Hematopoietic multipotent progenitor cell (in vitro differentiated cells): ENCODE results near the gene PRODH. TPM values are rescaled to one million over a fixed set of nuclear protein-coding genes. Genes with fewer than 3 reads are reported as not detected.
"Not testable (repeated sequence)": the region's sequence is repeated elsewhere in the genome, so short reads cannot be mapped to it uniquely, and the experiment has no call there.

Source experiments
- DNase-seq, 3 donors: peaks; one replicate each; pipeline ENCODE4 v3.0.0-alpha.2; 2011 to 2015; ENCODE audit warnings: low read depth in 2 of 3, low spot score in 2 of 3
- total RNA-seq: library from RNA; depleted of rRNA; stranded (reverse); fragments of >200 nt; gene quantifications from one replicate; pipeline ENCODE4 v1.2.3, GENCODE V29; 2012

PRODH gene
- total RNA-seq, 1 donor = 4.0 TPM

DNA sequence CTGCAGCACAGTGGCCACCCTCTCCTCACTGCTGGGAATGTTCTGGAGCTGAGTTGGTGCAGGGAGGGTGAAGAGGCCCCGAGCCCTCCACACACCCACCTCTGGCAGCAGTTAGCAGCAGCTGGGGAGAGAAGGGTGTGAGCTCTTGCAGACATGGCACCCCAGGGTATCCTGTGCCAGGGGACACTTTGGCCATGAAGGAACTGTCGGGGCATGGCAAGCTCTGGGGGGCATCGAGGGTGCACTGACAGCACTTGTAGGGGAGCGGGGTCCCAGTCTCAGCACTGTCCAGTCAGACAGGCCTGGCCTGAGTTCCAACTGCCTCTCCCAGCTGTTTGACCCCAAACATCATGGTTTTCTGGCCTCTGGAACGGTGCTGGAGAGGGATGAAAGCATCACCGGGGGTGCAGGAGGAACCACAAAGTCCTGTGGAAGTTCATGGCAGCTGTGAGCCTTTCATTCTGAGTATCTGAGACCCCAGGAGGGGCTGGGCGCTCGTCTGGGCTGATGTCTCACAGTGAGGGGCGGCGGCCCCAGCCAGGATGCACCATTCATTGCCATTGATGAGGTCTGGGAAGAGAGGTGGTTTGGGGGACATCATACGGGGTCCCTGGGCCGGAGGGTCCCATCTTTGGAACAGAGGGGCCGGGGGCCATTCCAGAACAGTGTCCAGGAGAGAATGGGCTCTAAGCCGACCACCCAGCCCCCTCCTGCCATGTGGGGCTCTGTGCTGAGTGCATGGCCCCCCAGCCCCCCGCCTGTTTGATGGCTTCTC, 20.2 kb upstream of the PRODH start:
- DNase-seq = not testable (repeated sequence)

DNA sequence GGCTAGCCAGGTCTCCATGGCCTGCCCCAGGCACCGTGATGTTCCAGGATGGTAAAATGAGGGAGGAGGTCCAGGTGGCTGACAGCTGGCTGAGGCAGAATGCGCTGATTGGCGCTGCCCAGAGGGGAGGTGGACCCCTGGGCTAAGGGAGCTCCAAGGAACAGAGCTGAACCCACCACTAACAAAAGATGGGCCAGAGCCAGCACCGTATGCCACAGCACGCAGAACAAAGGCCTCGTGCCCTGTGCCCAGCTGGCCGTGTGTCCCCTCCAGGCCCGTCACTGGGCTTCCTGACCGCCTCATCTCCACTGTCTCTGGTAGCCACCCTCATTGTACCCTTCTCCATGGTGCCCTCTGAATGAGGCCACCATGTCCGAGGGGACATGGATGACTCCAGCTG, 19.6 kb upstream of the PRODH start:
- no peak for DNase-seq

GRCh38 chr22:18954990-18955571, 19.0 kb upstream of the PRODH start:
- no peak for DNase-seq

- peak in 2 of 3 donors; percentile 26 to 63 for DNase-seq
Measured at GRCh38 chr22:18954303-18954989, 18.4 kb upstream of the PRODH start.

GRCh38 chr22:18953128-18953527, 17.0 kb upstream of the PRODH start:
- not testable (repeated sequence) for DNase-seq

GRCh38 chr22:18952022-18952421, 15.9 kb upstream of the PRODH start:
- DNase-seq = no peak

DNA sequence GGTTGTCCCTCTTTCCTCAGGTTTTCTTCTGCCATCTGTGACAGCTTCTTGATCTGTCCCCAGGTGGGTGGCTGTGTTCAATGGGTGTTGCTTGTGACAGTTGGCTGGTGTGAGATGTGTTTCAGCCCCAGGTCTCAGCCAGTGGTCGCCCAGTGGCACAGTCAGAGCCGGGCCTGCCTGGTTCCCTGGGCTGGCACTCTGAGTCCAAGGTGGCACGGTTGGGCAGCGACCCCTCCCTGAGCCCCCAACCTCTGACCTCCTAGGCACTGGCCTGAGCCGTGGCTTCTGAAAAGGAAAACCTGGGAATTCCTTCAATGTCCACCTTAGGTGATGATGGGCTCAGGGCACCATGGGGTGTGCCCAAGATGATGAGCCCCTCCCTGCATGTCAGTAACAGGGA, 14.0 kb upstream of the PRODH start:
- DNase-seq = no peak

DNA sequence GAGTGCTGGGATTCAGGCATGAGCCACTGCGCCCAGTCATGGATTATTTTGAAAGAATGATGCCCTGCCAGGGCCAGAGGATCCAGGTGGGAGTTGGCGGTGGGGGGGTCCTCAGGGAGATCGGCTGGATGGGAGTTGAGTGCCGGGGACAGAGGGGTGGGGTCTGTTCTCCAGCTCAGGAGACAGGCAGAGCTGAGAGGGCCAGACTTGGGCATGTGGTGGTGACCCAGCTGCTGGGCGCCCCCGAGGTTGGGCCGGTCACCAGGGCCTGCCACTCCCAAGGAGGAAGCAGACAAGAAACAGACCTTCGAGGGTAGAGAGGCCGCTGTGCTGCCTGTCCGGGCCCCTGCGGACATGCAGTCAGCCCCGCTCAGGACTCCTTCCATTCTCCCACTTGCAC, 11.8 kb upstream of the PRODH start:
- no peak for DNase-seq

DNA sequence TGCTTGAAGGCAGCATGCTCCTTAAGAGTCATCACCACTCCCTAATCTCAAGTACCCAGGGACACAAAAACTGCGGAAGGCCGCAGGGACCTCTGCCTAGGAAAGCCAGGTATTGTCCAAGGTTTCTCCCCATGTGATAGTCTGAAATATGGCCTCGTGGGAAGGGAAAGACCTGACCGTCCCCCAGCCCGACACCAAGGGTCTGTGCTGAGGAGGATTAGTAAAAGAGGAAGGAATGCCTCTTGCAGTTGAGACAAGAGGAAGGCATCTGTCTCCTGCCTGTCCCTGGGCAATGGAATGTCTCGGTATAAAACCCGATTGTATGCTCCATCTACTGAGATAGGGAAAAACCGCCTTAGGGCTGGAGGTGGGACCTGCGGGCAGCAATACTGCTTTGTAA, 11.0 kb upstream of the PRODH start:
- not testable (repeated sequence) for DNase-seq

- DNase-seq = not testable (repeated sequence)
Measured at GRCh38 chr22:18938691-18939090, 2.6 kb upstream of the PRODH start.

GRCh38 chr22:18934688-18935087, 1.4 kb downstream of the PRODH start:
- DNase-seq = not testable (repeated sequence)

- no peak for DNase-seq
Measured at GRCh38 chr22:18933914-18934313, 2.2 kb downstream of the PRODH start.

GRCh38 chr22:18931905-18932652, 4.0 kb downstream of the PRODH start:
- no peak for DNase-seq

- no peak for DNase-seq
Measured at GRCh38 chr22:18929459-18929858, 6.6 kb downstream of the PRODH start.

DNA sequence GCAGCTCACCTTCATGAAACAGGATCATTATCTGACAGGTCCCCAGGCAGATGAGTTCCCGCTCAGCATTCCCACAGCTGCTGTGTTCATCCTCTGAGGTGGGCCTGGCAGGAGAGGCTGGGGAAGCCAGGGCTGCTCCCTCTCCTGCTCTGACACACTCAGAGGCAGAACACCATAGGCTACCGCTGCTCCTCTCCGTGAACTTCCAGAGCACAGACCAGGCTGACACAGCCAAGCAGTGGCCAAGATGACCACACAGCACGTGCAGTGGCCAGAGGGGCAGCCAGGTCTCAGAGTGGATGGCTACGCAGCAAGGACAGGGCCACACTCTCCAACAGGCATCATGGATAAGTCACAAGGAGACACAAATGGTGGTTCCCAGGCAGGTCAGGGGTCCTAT, 8.5 kb downstream of the PRODH start:
- DNase-seq = no peak

- no peak for DNase-seq
Measured at GRCh38 chr22:18927020-18927419, 9.1 kb downstream of the PRODH start.

DNA sequence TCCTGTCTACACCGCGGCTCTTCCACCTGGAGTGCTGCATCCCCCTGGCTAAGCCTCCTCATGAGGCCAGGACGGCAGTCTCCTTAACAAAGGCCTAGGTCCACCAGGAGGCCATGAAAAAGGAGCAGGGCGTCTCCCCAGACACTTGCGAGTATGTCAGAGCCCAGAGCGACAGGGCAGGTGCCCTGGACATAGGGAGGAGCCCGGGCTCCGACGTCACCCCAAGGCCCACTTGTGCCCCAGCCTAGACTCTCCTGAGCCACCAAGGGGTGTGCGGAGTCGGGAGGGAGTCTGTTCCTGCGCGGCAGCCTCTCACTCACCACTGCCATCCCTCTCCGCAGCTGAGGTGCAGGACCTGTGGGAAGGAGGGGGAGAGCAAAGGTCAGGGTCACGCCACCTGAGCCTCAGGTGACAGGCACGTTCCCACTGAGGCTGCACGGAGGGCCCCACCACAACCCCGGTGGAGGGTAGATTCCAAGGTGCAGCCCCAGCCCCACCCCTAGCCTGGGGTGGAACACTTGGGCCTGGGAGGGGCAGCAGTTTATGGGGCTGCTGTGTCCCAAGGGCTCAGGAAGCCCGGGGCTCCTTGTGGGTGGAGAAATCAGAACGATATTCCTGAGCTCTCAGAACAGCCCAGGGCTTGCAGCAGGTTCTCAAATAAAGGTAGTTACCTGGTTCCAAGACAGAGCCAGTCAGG, 10.6 kb downstream of the PRODH start:
- no peak for DNase-seq

DNA sequence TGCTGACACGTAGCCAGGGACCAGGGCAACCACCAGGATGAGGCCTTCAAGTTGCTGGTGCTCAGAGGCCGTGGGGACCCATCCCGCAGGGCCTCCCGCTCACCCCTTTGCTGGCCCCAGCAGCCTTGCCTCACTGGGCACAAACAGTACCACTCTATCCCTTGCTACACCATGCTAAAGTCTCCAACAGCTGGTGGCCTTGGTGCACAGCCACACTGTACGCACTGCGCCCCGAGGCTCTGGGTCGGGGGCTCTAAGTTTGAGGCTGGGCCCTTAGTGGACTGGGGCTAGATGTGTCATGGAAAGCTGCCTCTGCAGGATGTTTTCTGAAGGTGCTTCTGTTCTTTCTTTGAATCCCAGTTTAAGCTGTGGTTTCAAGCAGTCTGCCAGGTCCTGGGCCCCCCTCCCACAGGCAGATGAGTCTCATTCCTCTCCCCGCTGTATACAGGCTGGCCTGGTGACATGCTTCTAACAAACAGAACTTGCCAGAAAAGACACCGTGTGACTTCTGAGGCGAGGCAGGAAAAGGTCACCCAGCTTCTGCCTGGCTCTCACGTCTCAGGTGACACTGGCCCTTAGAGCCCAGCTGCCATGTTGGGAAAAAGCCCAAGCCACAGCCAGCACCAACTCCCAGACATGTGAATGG, 15.7 kb downstream of the PRODH start:
- not testable (repeated sequence) for DNase-seq

DNA sequence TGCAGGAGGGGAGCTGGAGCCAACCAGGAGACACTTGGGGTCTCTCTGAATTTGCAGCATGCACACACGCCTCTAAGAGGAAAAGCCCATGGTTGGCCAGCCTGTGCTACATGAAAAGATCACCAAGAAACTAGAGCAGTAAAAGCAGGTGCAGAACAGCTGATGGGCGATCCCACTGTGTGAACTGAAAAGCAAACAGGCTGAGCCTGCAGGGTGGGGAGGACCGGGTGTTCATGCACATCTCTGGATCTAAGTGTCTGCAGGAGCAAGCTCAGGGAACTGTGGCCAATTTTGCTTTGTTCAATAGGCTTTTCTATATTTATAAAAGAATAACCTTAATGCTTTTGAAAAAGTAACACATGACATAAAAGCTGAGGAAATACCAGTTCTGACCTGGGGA, 18.3 kb downstream of the PRODH start:
- DNase-seq = not testable (repeated sequence)

- not testable (repeated sequence) for DNase-seq
Measured at GRCh38 chr22:18915550-18915949, 20.5 kb downstream of the PRODH start.
